Measurements from ENCODE around the gene THEMIS.

Gene THEMIS

DNA sequence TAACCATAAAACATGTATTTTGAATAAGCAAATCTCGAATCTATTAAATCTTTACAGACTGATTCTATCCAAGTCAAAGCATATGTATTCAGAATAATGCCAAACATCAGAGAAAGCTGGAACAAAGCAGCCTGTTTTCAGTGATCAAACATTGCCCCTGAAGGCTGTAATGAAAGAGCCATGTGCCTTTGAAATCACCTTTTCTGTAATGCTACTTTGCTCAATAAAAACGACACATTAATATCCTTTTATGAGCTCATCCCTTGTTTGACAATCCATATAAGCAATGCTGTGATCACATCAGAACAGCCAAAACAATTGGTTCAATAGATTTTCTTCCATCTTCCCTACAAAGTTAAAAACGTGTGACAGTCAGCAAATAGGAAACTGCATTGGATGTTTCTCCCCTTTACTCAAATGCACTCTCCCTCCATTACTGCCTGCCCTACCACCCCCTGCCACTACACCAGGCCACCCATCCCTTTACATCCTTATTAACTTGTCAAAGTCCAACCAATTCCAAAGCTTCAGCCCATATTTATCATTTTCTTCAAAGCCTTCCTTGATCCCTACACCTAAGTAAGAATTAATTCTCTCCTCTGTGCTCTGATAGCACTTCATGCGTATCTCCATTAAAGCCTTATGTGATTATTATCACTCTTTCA is 42.0 kb downstream of the THEMIS start:
- no peak for DNase-seq

DNA sequence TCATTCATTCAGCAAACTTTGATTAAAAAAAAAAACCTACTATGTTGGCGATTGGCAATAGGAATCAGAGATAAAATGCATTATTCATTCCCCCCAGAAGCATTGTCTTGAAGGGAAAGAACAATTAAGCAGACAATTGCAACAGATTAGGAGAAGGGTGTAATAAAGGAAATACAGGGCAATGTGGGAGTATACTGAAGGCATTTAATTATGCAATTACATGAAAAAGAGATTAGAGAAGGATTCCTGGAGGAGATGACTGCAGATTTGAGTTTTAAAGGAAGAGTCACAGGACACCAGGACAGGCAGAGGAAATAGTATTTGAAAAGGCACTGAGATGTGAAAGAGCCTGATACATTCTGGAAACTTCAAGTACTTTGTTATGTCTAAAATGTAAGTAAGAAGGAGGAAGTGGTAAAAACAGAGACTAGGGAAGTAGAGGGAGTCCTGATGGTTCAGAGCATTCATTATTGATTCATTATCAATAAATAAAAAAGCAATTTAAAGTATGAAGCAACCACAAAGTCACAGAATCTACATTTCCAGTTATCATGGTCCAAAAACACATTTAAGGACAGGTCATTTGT is 43.7 kb downstream of the THEMIS start:
- no peak for DNase-seq

DNA sequence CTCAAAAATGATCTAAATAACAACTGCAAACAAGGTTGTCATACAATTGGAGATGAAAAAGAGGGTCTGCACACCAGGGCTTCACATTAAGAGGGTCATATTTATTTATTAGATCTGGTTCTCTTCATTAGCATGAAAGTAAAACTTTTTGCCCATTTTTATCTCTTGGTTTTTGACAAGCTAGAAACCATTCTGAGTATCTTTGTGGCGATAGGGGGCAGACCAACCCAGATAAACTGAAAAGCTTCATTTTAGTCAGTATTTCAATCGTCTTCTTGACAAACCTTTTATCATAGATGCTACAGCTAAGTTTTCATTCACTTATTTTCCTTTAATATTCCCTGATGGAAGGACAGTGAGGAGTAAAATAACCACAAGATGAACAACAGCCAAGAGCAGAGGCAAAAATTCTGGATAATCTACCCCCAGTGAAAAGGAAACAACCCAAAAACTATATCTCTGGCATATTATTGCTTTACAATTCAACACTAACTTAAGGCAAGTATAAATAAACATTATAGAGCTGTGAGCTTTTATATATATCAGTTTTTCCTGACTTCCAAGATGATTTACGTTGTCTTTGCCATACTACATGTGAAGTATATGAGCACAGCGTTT is 45.2 kb downstream of the THEMIS start:
- peak; percentile 33 for DNase-seq

DNA sequence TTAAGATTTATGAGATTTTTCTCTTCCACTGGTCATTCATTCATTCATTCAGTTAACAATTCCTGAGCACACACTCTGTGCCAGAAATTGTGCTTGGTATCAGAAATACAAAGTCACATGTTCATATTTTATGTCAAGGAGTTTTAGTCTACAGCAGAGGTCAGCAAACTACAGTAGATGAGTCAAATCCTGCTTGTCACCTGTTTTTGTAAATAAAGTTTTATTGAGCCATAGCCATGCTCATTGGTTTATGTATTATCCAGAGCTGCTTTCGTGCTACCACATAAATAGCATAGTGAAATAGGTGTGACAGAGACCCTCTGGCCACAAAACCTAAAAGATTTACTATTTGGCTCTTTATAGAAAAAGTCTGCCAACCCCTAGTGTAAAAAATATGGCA is 46.8 kb downstream of the THEMIS start:
- DNase-seq = no peak

DNA sequence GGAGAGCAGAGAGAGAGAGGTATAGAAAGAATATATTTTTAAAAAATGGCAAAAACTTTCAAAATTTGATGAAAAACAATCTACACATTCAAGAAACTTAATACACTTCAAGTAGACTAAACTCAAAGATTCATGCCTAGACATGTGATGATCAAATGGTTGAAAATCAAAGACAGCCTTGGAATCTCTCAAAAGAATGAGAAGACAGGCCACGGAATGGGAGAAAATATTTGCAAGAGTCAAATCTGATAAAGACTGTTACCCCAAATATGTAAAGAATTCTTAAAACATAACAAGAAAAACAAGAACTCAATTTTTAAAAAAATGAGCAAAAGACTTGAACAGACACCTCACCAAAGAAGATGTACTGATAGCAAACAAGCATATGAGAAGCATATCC is 49.7 kb downstream of the THEMIS start:
- peak; percentile 69 for DNase-seq

DNA sequence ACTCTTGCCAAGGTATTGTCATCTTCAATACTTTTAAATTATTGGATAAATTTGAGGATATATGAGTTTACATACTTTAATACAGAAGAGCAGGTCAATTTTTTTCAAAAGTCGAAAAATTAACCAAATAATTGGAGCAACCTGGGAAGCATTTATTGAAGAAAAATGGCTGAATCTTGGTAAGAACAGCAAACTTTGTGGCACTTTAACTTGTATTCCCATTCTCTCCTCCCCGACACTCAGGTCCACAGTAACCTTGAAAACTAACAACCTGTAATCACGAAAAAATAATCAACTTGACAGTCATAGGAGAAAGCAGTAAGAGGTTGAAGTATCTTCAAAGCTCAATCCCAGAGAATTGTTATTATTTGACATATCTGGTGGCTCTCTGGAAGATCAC is 55.6 kb downstream of the THEMIS start:
- DNase-seq = no peak

DNA sequence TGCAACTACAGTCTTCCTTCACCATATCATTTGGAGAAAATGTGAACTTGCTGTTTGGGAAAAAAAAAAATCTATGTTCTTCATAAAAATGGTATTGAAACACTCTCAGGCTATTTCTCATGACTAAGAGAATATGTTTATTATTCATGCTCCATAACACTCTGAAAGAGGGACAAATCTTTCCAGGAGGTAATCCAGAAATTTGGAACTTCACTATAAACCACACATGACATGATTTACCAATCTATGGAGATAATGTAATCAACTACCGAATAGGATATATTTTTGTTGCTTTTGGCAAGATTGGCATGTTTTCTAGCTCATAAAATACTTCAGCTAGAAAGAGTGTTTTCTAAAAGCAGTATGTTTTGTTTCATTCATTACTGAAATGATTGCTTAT is 56.3 kb downstream of the THEMIS start:
- no peak for DNase-seq

DNA sequence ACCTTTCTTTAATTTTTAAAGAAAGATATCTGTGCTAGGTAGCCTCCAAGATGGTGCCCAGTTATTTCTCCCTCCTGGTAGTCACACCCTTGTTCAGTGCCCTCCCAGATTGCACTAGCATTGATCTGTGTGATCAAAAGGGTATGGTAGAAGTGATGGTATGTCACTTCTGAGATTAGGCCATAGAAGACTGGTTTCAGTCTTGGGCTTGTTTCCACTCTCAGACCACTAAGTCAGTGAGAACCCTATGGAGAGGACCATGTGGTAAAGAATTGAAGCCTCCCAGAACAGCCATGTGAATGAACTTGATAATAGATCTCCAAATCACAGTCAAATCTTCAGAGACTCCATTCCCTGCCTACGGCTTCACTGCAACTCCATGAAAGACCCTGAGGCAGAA is 57.3 kb downstream of the THEMIS start:
- DNase-seq = no peak

DNA sequence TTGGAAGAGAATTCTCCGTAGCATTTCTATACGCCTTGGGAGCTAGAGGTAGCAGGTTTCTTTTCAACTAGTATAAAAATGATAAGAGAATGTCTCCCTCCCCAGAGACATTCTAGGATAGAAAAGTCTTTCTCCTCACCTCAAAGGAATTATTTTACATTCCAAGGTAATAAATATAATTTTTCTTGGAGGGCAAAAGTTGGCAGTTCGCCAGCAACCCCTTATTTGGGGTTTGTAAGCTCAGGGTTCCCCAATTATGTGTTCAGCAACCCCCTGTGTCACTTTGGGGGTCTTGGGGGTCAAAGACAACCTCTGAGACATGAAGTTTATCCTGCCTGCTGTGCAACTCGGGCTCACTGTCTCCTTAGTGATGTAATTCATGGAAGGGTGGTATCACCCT is 58.3 kb downstream of the THEMIS start:
- no peak for DNase-seq

DNA sequence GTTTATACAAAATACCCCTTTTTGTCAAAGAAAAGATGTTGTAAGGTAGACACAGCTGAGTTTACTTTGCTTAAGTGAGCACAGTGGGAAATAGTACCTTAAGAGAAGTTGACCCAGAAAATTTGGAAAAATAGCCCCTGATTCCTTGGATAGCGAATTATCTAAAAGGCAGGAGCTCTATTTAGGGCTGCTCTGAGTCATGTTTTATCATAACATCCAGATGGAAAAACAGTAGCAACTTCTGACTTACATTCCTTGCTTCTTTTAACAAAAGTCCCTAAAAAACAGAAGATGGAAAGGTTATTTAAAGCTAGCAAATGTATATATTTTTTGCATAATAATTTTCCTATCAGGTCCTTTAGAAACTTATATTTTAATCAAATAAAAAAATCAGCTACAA is 59.0 kb downstream of the THEMIS start:
- peak; percentile 11 for DNase-seq

DNA sequence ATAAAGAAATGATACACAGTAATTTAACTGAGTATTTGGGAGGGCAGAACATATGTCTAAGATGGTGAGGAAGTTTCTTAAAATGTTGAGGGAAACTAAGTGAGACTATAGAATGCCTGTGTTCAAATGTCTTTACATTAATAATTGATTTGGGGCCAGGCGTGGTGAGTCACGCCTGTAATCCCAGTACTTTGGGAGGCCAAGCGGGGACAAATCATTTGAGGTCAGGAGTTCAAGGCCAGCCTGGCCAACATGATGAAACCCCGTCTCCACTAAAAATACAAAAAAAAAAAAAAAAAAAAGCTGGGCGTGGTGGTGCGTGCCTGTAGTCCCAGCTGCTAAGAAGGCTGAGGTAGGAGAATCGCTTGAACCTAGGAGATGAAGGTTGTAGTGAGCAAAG is 66.7 kb downstream of the THEMIS start:
- DNase-seq = no peak

DNA sequence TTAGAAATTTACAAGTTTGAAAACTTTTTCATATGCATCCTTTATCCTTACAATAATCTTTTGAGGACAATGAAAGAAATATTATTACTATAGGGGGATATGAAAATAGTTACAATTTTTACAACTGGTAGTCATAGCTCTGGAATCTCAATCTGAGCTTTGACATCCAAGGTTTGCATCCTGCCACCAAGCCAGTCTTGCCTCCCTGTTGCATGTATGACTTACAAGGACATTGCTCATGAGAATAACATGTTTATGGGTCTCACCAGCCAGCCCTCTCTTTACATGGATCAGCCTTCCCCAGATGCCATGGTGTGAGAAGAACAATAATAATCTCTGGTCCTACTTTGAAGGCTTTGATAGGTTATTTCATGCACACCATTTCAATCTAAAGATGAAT is 67.5 kb downstream of the THEMIS start:
- peak; percentile 64 for DNase-seq

DNA sequence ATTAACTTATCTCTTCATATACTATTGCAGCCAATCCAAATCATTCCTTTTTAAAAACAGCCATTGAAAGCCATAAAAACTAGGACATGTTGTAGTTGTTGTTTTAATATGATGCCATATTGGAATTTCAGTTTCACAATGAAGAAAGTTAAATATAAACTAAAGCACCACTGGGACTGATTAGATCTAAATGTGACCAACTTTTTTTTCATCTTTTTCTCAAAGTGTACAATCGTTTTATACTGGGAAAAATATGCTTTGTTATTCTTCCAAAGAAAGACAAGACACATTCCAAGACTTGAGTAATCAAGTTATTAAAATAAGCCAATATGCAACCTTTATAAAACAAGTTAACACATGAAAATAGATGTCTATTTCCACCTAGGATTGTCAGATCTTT is 68.5 kb downstream of the THEMIS start:
- peak; percentile 6 for DNase-seq

DNA sequence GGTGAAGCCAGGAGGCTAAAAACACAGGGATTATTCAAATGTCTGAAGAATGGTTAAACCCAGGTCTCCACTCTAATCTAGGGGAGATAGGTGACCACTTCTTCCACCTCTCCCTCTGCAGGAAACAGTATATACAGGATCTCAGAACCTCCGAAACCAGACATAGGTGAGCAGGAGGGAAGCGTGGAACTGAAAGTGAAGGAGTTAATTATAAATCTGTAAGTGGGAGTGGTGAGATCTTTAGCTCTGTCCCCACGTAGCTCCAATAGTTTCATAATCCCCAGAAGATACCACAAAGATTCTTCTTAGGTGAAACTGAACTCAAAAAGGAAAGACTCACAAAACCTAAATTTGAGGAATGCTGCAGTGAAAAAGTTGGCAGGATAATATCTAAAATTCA is 76.8 kb downstream of the THEMIS start:
- DNase-seq = no peak

DNA sequence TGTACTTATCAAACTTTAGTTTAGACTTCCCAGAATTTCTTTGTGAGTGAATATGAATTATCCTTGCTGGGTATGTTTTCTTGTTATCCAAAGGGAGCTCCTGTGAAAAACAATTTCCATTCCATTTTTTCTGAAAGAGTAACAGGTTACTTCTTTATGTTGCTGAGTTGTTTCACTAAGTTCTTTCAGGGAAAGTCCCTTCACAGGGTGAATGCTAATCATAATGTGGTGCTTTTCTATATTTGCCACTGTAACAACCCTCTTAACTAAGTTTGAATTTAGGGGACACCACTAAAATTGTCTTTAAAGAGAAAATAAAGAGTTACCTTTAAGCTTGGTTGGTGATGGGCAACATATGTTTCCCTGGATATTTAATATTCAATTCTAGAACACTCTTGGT is 79.4 kb downstream of the THEMIS start:
- no peak for DNase-seq

DNA sequence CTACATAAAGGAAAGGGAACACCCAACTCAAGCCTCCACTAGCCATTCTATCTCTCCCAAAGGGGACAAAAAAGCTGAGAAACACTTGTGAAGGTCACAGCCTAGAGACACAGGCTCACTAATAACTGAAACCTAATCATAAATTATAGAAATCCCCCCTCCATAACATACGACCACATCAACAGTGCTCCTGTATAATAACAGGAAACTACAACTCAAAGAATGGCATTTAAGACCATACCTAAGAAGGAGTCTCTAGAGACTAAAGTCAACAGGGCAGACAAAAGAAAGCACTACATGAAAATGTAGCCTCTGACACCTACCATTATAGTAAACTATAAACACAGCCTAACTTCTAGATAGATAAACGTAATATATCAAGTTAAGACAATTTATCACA is 82.7 kb downstream of the THEMIS start:
- DNase-seq = no peak

DNA sequence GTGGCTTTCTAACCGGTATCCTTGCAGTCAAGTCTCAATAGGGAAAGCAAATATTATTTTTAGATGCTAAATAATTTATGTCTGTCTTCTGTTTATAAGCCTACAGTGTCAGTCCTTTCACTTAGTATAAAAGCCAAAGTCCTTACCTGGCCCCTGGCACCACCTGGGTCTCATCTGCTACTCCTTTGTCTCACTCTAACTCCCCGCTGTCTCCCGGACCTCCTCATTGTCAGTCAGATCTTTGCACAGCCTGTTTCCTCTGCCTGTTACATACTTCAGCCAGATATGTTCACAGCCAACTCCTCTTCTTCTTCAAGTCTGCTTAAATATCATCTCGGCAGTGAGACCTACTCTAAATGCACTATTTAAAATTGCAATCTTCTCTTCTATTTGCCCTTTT is 84.2 kb downstream of the THEMIS start:
- DNase-seq = no peak

DNA sequence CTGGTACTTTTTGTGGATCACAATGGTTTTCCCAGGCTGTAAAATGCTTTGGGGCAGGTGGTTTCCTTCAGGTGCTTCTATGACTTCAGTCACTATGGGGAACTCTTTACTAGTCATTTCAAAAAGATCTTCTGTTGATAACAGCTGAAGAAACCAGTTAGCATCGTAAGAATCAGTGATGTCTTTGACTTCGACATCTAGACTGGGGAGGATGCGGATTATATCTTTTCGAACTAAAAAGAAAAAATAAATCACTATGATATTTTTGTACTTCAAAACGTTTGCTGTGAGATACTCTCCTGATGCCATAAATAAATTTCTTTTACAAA is 87.2 kb downstream of the THEMIS start:
- no peak for DNase-seq

DNA sequence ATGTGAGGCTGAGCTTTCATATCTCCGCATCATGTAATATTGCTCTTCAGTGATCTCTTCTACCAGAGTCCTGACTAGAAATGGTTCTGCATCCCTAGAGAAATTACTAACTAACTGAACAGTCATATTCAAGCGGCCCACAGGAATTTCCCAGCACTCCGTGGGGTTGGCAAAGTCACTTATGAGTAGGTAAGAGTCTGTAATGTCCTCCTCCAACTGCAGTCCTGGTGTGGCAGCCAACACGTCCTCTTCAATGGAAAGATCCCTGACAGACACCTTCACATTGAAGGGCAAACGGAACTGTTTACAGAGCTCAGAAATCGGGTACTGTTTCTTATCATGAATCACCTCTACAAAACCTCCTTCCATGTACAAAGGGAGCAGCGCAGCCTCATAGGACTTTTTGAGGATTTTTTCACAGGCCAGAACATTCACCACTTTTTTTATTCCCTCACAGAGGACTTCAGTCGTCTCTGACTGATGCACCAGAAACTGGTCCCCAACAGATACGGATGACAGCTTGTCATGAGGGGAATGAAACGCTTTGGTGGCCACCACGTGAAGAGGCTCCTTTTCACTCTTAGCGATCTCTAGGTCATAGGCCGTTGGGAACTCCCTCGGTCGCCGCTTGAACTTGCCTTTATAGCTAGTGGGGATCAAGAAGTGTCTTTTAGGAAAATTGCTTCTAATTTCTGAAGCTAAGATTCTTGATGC is 87.7 kb downstream of the THEMIS start:
- no peak for DNase-seq

DNA sequence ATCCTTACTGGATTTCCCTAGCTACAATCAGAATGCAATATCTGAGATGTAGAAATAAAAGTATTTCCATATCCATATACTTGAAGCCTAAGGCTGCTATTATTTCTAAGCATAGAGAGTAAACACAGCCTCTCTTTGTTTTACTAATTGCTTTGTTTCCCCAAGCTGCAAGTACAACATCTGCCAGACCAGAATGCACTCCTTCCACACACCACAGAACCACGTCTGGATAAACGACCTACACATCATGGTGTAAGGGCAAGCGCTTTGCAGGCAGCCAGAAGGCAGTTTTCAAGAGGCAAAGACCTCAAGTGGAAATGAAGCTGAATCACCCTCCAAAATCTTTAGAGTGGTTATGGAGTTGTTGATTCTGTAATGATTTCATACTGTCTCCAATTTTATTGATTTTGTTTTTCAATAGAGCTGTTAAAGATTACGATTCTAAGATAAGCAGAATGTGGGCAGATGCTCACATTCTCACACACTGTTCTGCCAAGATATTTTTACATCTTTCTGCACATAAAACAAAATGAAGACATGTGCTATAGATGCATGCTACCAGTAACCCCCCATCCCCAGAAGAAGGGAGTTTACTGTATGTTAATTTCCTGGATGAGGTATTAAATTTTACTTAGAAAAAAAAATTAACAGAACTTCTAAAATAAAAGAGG is 88.8 kb downstream of the THEMIS start:
- DNase-seq = no peak

DNA sequence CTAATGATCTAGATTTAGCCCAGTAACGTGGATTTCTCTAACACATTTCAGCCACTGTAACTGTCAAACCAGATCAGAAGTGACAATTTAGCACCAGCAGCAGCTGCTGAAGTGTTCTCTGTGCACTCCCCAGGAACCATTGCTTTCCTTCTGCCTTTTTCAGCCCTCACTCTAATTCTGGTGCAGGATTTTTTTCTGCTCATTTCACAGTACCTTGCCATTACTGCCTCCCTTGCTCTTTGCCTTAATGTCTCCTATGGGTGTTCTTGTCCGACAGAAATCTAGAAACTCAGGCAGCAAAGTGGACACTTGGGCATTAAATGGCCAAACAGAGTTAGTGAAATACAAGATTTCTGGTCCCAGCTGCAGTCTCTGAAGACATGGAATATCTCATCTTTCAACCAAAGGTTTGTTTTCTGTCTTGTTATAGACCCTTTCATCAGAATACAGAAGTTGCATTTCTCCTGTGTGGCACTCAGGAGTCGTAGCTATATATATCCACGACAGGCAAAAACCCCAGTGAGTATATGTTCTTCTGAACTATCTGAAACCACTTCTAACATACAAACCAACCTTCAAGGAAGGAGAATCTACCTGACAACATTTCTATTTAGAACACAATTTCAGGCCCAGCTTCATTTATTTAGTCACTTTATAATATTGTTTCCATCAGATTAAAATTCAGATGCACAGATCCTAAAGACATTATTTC is 92.9 kb downstream of the THEMIS start:
- DNase-seq = no peak

DNA sequence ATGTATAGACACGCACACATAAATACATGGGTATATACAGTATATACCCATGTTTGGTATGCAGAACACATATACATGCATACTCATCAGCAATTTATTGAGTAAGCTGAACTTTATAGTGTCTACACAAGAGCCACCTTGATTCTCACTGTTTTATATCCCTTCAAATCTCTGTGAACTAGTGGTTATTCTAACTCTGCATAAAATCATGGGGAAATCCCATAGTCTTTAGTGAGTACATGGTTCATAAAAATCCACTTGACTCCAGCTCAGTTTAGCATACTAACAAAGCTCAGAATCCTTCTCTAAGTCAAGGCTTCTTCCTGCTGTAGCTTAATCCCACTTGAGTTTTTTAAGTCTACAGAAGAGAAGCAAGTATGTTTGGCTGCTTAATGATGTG is 104.1 kb downstream of the THEMIS start:
- DNase-seq = no peak

DNA sequence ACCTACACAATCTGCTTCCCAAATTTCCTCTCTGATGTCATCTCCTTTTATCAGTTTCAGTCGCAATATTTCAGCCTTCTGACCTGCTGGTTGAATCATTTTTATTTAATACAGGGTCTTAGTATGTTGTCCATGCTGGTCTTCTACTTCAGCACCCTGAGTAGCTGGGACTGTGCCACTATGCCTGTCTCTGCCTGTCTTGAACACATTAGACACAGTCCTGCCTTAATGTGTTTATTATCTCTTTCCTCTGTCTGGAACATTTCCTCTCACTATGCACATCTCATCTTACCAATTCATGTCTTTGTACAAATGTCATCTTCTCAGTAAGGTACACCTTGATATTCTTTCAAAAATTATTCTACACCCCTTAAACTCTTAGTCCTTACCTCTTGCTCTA is 106.5 kb downstream of the THEMIS start:
- no peak for DNase-seq

Measured in EL (cell line).